IPS DF 4.7 (cell line): ENCODE measurements around the gene SLC25A31.

Experiments
- DNase-seq: peaks from one replicate; pipeline ENCODE4 v3.0.0-alpha.2; 2013; ENCODE audit warnings: low spot score; ENCODE audit errors: extremely low read depth

The SLC25A31 gene

DNA sequence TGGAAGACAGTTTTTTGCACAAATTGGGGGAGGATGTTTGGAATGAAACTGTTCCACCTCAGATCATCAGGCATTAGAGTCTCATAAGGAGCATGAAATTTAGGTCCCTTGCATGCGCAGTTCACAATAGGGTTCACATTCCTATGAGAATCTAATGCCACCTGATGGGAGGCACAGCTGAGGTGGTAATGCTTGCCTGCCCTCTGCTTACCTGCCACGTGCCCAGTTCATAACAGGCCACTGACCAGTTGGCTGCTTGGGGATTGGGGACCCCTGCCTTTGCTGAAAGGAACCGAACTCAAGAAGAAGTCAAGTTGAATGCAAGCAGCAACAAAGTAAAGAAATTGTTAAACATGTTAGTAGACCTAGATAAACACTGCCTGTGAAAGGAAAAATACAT lies 47.3 kb downstream of the SLC25A31 start:
- DNase-seq: no peak

GRCh38 chr4:127778102-127778501 lies 47.9 kb downstream of the SLC25A31 start:
- DNase-seq: no peak

GRCh38 chr4:127780598-127780997 lies 50.4 kb downstream of the SLC25A31 start:
- no peak for DNase-seq

GRCh38 chr4:127781300-127782024 lies 51.3 kb downstream of the SLC25A31 start:
- no peak for DNase-seq

GRCh38 chr4:127782025-127782274 lies 51.8 kb downstream of the SLC25A31 start:
- DNase-seq: no peak

- DNase-seq: no peak
These were observed 52.2 kb downstream of the SLC25A31 start, which contains the start of gene HSPA4L for GRCh38 chr4:127782275-127783025. Gene HSPA4L, plus strand, starts transcription at chr4:127782322. Its CDS starts 229 bp downstream, at chr4:127782551.

GRCh38 chr4:127783026-127783769 lies 53.0 kb downstream of the SLC25A31 start:
- no peak for DNase-seq

GRCh38 chr4:127783955-127784770 lies 54.0 kb downstream of the SLC25A31 start:
- no peak for DNase-seq

- DNase-seq: no peak
These were observed 58.3 kb downstream of the SLC25A31 start for GRCh38 chr4:127788517-127788916.

GRCh38 chr4:127791391-127791790 lies 61.2 kb downstream of the SLC25A31 start:
- DNase-seq: no peak

DNA sequence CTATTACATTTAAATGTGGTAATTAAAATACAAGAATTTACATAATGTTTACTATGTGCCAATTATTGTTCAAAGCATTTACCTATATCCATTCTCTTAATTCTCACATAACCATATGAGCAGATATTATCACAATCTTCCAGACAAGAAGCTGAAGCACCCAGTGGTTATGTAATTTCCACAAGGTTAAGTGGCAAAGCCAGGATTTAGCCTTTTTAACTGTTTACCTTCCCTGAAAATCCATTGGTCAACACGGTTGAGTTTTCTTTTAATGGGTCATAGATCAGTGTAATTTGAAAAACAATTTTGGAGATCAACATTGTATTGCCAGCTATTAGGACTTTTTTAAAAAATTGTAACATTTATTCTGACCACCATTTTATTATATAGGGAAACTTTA lies 63.3 kb downstream of the SLC25A31 start:
- DNase-seq: no peak

GRCh38 chr4:127799711-127800110 lies 69.5 kb downstream of the SLC25A31 start:
- DNase-seq: no peak

GRCh38 chr4:127809173-127809800 lies 79.1 kb downstream of the SLC25A31 start:
- DNase-seq: no peak

DNA sequence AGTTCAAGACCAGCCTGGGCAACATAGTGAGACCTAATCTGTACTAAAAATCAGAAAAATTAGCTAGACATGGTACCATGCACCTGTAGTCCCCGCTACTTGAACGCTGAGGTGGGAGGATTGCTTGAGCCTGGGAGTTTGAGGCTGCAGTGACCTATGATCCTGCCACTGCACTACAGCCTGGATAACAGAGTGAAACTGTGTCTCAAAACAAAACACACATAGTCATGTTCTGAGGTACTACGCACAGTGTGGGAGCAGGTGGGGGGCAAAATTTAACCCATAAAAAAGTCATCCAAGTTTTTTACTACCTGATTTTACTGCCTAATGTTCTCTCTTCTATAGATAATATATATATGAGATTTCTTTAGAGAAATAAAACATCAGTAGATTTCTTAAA lies 80.4 kb downstream of the SLC25A31 start:
- DNase-seq: no peak

- no peak for DNase-seq
These were observed 92.2 kb downstream of the SLC25A31 start for GRCh38 chr4:127822430-127822829.
